T-helper 17 cell (primary cell): ENCODE data around the gene HIPK3. TPM values are rescaled to one million over a fixed set of nuclear protein-coding genes. Genes with fewer than 3 reads are reported as not detected.

ENCODE experiments used
- ATAC-seq: fragments of 150-1000 bp; cut with Tn5 transposase; 2 replicates; pipeline ENCODE4 v1.10.0; 2021; ENCODE audit warnings: mild to moderate bottlenecking, moderate library complexity
- DNase-seq, 3 donors: peaks; one replicate each; pipeline versions ENCODE4 v3.0.0 to v3.0.0-alpha.2; 2020 to 2021
- H3K9me3 ChIP-seq: one replicate; pipeline ENCODE4 v1.7.0; 2013; ENCODE audit warnings: low read length, mild to moderate bottlenecking; ENCODE audit not compliant: control insufficient read depth, poor library complexity, severe bottlenecking
- H3K27ac Mint-ChIP-seq: one replicate; pipeline ENCODE4 v1.8.0; 2022; ENCODE audit warnings: mild to moderate bottlenecking, moderate library complexity, mixed read lengths
- H3K27me3 Mint-ChIP-seq: one replicate; pipeline ENCODE4 v1.8.0; 2022; ENCODE audit warnings: mixed read lengths
- H3K36me3 Mint-ChIP-seq: one replicate; pipeline ENCODE4 v1.8.0; 2022; ENCODE audit warnings: low read depth, mixed read lengths
- H3K4me1 Mint-ChIP-seq: one replicate; pipeline ENCODE4 v1.8.0; 2022; ENCODE audit warnings: mild to moderate bottlenecking, mixed read lengths
- H3K4me3 Mint-ChIP-seq: one replicate; pipeline ENCODE4 v1.8.0; 2022; ENCODE audit warnings: mild to moderate bottlenecking, moderate library complexity, mixed read lengths
- total RNA-seq, 4 donors: library from RNA in 2 of 4; stranded (reverse) in 2 of 4; gene quantifications; one replicate each; pipeline ENCODE4 v1.2.3 and lab custom pipeline; 2022 to 2026

Gene HIPK3
- total RNA-seq, 2 donors from 2014 or later: 59.7 to 64.1 TPM

DNA sequence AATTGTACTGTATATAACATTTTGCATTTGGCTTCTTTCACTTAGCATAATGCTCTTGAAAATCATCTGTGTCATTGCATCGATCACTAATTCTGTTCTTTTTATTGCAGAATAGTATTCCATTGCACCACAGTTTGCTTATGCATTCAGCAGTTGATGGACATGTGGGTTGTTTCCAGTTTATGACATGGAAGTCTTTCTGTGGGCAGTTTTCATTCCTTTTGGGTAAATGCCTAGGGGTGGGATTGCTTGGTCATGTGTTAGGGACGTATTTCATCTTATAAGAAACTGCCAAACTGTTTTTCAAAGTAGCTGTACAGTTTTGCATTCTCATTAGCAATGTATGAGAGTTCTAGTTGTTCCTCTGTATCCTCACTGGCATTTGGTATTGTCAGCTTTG, 127.0 kb downstream of the HIPK3 start:
- H3K36me3 Mint-ChIP-seq: no peaks in the 10 kb centered on the region
- peaks cover 5% of the 10 kb centered on the region for H3K27me3 Mint-ChIP-seq
- DNase-seq (no peak), ATAC-seq (no peak)
- no peak overlapping the region for H3K4me3 Mint-ChIP-seq
- H3K9me3 ChIP-seq: no peaks in the 10 kb centered on the region
- H3K27ac Mint-ChIP-seq: no peak overlapping the region
- H3K4me1 Mint-ChIP-seq: peaks cover 6% of the 10 kb centered on the region

- no peaks in the 10 kb centered on the region for H3K9me3 ChIP-seq
- Mint-ChIP-seq H3K4me1 (no peaks in the 10 kb centered on the region), H3K27me3 (peaks cover 26% of the 10 kb centered on the region), H3K27ac (no peak overlapping the region), H3K36me3 (no peaks in the 10 kb centered on the region), H3K4me3 (no peak overlapping the region)
- DNase-seq (no peak), ATAC-seq (no peak)
Measured at GRCh38 chr11:33387581-33387980, 130.4 kb downstream of the HIPK3 start.

- H3K4me1 Mint-ChIP-seq: no peaks in the 10 kb centered on the region
- DNase-seq: no peak
- H3K9me3 ChIP-seq: no peaks in the 10 kb centered on the region
- H3K27me3 Mint-ChIP-seq: peaks cover 30% of the 10 kb centered on the region
- ATAC-seq: no peak
- H3K27ac Mint-ChIP-seq: no peak overlapping the region
- H3K36me3 Mint-ChIP-seq: no peaks in the 10 kb centered on the region
- H3K4me3 Mint-ChIP-seq: no peak overlapping the region
Measured at GRCh38 chr11:33387996-33388395, 130.8 kb downstream of the HIPK3 start.

DNA sequence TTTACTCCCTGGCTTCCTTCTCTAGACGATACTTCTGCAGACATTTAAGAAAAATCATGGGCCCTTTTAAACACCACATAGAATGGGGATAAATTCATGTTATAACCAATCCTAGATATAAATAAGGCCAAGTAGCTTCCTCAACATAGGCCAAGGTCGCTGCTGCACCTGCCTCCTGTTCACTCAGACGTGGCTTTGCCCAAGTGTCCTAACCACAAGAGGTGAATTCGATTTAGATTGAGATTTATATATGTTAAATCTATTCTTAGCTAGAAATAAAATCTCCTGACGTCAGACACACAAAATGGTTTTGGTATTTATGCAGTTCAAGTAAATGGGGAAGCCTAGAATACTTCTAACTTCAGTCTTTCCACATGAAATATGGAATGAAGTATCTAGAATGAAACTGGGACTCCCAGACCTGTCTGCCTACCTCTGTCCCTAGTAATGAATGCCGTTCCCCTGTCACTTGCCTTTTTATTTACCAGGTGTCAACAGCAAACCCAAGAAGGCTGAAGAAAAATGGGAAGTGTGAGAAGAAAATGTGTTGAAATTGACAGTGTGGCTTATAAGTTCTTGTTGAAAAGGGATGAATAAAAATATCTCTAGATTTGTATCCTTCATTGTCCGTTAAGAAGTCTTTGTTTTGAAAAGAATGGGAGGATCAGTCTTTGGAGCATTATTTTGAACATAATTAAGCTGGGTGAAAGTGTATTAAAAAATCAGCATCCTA, 131.8 kb downstream of the HIPK3 start:
- Mint-ChIP-seq H3K4me3 (no peak overlapping the region), H3K27ac (no peak overlapping the region), H3K27me3 (peaks cover 40% of the 10 kb centered on the region), H3K4me1 (no peaks in the 10 kb centered on the region), H3K36me3 (no peaks in the 10 kb centered on the region)
- no peaks in the 10 kb centered on the region for H3K9me3 ChIP-seq
- no peak for ATAC-seq
- no peak for DNase-seq

DNA sequence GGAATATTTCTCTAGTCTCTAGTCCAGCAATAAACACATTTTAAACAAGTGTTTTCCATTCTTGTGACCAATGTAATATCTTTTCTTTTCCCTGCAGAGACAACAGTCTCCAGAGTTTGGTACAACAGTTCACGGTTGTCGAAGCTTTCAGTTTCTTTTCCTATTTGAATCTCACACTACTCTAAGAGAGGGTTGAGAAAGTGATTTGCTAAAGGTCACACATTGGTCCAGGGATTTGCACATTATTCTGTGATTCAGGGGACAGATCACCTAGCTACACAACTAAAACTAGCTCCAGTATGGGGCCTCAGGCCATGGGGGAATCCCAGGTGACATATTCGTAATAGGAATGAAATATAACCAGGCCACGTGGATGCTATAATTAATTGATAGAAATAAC, 132.5 kb downstream of the HIPK3 start:
- H3K36me3 Mint-ChIP-seq: no peaks in the 10 kb centered on the region
- no peak overlapping the region for H3K27ac Mint-ChIP-seq
- no peak overlapping the region for H3K4me3 Mint-ChIP-seq
- no peaks in the 10 kb centered on the region for H3K4me1 Mint-ChIP-seq
- ATAC-seq: no peak
- peaks cover 40% of the 10 kb centered on the region for H3K27me3 Mint-ChIP-seq
- no peaks in the 10 kb centered on the region for H3K9me3 ChIP-seq
- no peak for DNase-seq

DNA sequence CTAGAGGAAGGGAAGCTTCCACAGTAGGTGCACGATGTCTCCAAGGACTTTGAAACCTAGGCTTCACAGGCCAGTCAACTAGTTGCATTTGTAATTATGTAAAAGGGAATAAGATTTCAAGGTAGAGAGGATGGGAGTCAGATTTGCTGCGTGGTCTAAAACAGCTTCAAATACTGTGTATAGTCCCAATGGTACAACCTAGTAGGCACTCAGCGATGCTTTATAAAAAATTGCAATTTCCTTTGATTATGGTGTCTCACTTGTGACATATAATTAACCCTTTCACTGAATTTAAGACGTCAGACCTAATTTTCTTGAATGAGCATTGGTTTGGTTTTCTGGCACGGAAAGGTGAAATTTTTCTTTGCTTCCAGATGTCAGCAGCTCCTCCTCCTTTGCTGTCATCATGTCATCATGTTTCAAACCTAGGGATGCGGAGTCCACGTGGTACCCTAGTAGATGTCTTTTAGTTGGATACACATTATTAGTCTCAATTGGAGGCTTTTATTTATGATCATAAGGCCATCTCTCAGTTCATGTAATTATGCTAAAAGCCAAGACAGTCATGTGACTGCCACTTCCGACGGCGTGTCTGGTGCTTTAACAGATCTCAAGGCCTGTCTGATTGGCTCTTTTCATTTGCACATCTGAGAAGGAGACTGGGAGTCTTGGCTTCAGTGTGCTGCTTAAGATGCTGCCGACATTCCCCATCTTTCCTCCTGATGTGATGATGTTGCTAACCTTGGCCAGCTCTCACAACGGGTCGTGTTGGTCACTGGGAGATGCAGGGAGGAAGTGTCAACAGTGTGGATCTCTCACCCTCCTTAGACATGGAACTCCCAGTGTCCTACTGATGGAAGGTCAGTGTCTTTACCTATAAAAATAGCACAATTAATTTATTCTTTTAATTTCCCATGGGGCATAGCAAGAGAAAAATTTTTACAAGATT, 134.0 kb downstream of the HIPK3 start:
- no peak for DNase-seq
- H3K4me3 Mint-ChIP-seq: no peak overlapping the region
- H3K4me1 Mint-ChIP-seq: no peaks in the 10 kb centered on the region
- H3K36me3 Mint-ChIP-seq: no peaks in the 10 kb centered on the region
- H3K9me3 ChIP-seq: no peaks in the 10 kb centered on the region
- no peak overlapping the region for H3K27ac Mint-ChIP-seq
- ATAC-seq: no peak
- H3K27me3 Mint-ChIP-seq: peaks cover 54% of the 10 kb centered on the region

GRCh38 chr11:33391893-33392251, 134.7 kb downstream of the HIPK3 start:
- Mint-ChIP-seq H3K27ac (no peak overlapping the region), H3K27me3 (peaks cover 54% of the 10 kb centered on the region), H3K4me1 (no peaks in the 10 kb centered on the region), H3K4me3 (no peak overlapping the region), H3K36me3 (no peaks in the 10 kb centered on the region)
- ATAC-seq (no peak), DNase-seq (no peak)
- no peaks in the 10 kb centered on the region for H3K9me3 ChIP-seq

GRCh38 chr11:33394431-33395109, 137.4 kb downstream of the HIPK3 start:
- H3K27ac Mint-ChIP-seq: no peak overlapping the region
- no peak for ATAC-seq

DNA sequence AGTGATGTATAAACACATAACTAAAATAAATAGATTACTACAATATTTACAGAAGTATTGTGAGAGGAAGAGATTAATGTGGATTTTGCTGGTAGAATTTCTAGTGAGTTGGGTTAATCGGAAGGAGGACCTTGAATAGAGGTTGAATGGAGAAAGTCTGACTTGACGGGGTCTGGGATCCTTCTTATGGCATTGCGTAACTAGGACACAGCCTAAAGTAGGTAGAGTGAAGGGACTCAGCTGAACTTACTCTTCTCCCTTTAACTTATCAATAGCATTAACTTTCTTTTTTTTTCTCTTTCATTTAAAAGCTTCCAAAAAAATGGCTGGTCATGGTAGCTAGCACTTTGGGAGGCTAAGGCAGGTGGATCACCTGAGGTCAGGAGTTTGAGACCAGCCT, 139.2 kb downstream of the HIPK3 start:
- no peaks in the 10 kb centered on the region for H3K4me1 Mint-ChIP-seq
- peaks cover 52% of the 10 kb centered on the region for H3K27me3 Mint-ChIP-seq
- H3K36me3 Mint-ChIP-seq: no peaks in the 10 kb centered on the region
- no peak overlapping the region for H3K4me3 Mint-ChIP-seq
- no peak overlapping the region for H3K27ac Mint-ChIP-seq
- ATAC-seq (no peak), DNase-seq (no peak)
- no peaks in the 10 kb centered on the region for H3K9me3 ChIP-seq

More at GRCh38 chr11:33394431-33395109, 137.4 kb downstream of the HIPK3 start:
- Mint-ChIP-seq H3K27me3 (peaks cover 60% of the 10 kb centered on the region), H3K4me1 (no peaks in the 10 kb centered on the region), H3K4me3 (no peak overlapping the region), H3K36me3 (no peaks in the 10 kb centered on the region)
- no peaks in the 10 kb centered on the region for H3K9me3 ChIP-seq
- no peak for DNase-seq

GRCh38 chr11:33399421-33399820, 142.2 kb downstream of the HIPK3 start:
- DNase-seq (no peak), ATAC-seq (no peak)
- no peaks in the 10 kb centered on the region for H3K9me3 ChIP-seq
- no peak overlapping the region for H3K27ac Mint-ChIP-seq
- H3K4me1 Mint-ChIP-seq: peaks cover 2% of the 10 kb centered on the region
- H3K4me3 Mint-ChIP-seq: no peak overlapping the region
- H3K27me3 Mint-ChIP-seq: peaks cover 55% of the 10 kb centered on the region
- no peaks in the 10 kb centered on the region for H3K36me3 Mint-ChIP-seq

DNA sequence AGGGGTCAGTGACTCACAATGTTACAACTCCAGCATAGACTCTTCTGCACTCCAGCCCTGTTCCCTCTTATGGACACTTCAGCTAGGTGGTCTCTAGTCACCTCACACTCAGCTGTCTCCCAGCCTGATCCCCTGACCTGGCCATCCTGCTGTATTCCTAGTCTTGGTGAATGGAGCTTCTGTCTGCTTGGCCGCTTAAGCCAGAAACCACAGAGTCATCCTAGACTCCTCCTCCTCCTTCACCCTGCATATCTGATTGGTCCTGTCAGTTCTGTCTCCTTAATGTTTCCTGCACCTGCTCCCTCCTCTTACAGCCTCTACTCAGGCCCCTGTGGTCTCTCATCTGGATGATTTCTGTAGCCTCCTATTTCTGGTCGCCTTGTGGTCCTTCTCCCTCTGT, 144.9 kb downstream of the HIPK3 start:
- no peak for DNase-seq
- ATAC-seq: no peak

DNA sequence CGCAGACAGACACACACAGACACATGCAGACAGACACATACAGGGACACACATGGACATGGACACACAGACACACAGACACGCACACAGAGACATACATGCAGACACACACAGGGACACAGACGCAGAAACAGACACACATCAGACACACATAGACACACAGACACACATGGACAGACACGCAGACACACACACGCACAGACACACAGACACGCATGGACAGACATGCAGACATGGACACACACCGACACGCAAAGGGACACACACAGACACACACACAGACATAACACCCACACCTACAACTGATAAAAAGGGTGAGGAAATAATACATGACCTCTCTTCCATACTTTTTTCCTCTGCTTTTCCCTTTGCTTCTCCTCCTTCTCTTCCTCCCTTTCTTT, 146.2 kb downstream of the HIPK3 start:
- Mint-ChIP-seq H3K4me1 (peaks cover 2% of the 10 kb centered on the region), H3K27ac (no peak overlapping the region), H3K4me3 (no peak overlapping the region), H3K36me3 (no peaks in the 10 kb centered on the region), H3K27me3 (peaks cover 47% of the 10 kb centered on the region)
- no peaks in the 10 kb centered on the region for H3K9me3 ChIP-seq
- no peak for DNase-seq
- no peak for ATAC-seq

More for the DNA sequence above, 144.9 kb downstream of the HIPK3 start:
- Mint-ChIP-seq H3K4me3 (no peak overlapping the region), H3K4me1 (peaks cover 2% of the 10 kb centered on the region), H3K27ac (no peak overlapping the region), H3K27me3 (peaks cover 42% of the 10 kb centered on the region), H3K36me3 (no peaks in the 10 kb centered on the region)
- H3K9me3 ChIP-seq: no peaks in the 10 kb centered on the region
